GM13977 (cell line): ENCODE data around the gene LHFPL2.

Source experiments
- DNase-seq: peaks from one replicate; pipeline ENCODE4 v3.0.0; 2012; ENCODE audit warnings: low spot score
- in situ Hi-C: fragments of 300-500 bp; cut with MboI; formaldehyde crosslinking; loops from one replicate; pipeline ENCODE4 v1.12.0; 2022; ENCODE audit warnings: low sequenced_read_pairs, low pct_unique_long_range_greater_than_20kb, mixed read lengths, inconsistent platforms; ENCODE audit not compliant: unreplicated experiment
- TF ChIP-seq, protein P1 (sequence below): IDR thresholded peaks from 2 replicates; pipeline ENCODE4 v1.5.1; 2012; ENCODE audit warnings: mild to moderate bottlenecking, control low read depth; ENCODE audit not compliant: insufficient read depth; ENCODE audit errors: extremely low read depth, missing control alignments

LHFPL2 gene

DNA sequence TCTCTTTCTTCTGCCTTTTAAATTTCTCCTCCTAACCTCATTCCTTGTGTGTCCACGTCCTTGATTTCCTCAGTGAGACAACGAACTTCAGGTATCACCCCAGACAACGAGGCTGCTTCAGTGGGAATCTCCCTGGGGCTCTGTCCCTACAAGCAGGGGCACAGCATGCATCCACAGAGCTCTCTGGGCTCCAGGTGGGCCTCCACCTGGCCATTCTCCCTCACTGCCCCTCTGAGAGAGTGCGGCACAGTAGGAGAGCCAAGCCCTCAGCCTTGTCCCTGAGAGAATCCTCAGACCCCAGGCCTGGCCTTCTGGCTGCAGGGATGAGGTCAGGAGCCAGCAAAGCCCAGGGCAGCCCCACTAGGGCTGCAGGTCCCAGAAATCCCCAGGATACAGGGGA is 105.3 kb downstream of the LHFPL2 start:
- in situ Hi-C loops, result no loop called here
- DNase-seq, result no peak
- TF ChIP-seq, protein P1, sequence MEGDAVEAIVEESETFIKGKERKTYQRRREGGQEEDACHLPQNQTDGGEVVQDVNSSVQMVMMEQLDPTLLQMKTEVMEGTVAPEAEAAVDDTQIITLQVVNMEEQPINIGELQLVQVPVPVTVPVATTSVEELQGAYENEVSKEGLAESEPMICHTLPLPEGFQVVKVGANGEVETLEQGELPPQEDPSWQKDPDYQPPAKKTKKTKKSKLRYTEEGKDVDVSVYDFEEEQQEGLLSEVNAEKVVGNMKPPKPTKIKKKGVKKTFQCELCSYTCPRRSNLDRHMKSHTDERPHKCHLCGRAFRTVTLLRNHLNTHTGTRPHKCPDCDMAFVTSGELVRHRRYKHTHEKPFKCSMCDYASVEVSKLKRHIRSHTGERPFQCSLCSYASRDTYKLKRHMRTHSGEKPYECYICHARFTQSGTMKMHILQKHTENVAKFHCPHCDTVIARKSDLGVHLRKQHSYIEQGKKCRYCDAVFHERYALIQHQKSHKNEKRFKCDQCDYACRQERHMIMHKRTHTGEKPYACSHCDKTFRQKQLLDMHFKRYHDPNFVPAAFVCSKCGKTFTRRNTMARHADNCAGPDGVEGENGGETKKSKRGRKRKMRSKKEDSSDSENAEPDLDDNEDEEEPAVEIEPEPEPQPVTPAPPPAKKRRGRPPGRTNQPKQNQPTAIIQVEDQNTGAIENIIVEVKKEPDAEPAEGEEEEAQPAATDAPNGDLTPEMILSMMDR, result no peak

DNA sequence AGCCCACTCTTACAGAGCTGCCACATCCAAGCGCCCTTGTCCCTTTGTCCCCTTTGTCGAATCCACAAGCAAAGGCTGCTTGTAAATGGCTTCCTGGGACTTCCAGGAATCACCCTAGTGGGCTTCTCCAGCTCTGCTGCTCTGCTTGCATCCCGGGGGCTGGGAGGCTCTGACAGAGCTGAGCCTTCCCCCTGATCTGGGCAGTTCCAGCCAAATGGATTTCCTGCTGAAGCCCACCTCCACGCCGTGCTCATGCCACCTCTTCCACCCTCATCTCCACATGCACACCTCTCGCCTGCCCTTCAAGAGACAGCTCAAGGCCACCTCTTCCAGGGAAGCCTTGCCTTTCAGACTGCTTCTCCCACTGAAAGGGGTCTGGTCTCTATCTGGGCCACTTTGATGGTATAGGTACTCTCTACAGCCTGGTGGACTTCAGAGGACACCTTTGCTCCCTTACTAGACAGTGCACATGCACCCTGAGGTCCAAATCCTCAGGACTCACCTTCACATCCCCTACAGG is 106.2 kb downstream of the LHFPL2 start:
- in situ Hi-C loops, result no loop called here
- TF ChIP-seq, protein P1, result no peak
- DNase-seq, result no peak

DNA sequence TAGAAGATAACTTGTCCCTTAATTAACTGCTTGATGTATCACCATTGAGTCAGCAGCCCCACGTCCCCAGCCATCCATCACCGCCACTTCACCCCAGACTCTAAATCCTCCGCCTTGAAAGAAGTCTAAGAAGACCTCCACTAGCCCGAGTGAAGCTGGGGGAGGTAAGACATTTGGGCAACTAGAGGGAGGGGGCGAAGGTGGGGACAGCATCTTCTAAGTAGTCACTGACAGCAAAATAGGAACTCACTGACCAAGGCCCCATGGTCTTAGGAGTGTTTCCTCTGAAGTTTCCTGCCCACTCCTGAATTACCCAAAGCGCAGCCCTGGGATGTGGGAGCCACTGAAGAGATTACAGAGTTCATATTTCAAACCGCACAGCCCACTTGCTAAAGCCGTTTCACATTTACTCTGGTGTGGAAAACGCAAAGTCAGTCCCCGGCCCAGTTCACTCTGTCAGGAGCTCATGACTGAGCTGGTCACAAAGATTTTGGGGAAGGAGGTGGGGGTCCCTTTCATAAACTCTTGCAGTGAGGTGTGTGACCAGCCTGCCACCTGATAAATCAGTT is 107.4 kb downstream of the LHFPL2 start:
- DNase-seq, result no peak
- TF ChIP-seq, protein P1, result no peak
- in situ Hi-C loops, result no loop called here

DNA sequence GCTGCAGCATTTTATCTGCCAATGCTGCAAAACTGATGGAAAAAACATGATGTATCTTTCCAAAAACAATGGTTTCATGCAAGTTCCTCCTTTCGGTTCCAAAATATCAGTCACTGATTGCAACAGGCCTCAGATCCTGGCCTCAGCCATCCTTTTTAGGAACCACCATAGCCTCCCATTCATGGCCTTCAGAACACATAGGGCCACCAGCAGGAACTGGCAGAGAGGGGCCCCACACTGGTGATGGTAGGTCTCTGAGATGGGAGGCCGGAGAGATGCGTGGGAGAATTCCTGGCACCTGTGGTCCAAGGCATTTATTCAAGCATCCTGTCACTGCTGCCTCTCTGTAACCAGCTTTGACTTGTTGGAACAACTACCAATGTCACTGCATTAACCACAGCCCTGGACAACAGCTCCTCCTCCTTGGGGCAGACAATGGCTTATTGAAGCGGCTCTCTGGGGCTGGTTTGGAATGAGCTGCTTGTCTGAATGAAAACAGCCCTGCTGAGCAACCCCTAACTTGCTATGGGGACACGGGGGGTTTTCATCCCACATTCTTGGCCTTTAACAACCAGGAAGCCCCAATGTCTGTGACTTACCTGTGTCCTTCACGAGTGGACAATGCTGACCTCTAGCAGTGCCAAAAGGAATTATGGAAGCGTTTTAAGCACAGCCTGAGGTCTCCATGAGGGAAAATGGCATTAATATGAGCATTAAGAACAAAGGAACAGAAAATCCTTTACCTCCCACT is 108.1 kb downstream of the LHFPL2 start:
- in situ Hi-C loops, result no loop called here
- DNase-seq, result no peak
- TF ChIP-seq, protein P1, result no peak

DNA sequence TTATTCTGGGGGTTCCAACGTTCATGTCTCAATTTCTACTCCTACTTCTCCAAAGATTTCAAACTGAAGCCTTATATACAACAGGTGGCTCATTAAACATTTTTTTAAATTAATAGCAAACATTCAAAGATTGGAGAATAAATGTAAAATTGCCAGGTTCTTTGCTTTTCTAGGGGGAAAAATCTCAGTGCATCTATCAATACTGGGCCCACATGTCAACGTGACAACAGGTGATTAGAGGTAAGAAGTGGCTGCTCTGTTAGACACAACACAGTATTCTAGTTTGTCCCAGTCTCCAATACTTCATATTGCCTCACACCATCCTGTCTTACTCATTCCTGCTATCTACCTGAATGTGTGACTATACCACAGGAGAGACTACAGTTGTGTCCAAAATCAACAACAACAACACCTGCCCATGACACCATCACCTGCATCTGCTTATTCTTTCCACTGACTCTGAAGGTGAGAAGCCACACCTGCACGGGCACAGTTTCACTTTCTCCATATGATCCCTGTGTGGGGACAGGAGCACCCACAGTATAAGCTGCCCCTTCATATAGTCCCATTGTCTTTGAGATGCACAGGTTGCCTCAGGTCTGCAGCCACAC is 110.2 kb downstream of the LHFPL2 start:
- TF ChIP-seq, protein P1, result no peak
- DNase-seq, result no peak
- in situ Hi-C loops, result no loop called here

DNA sequence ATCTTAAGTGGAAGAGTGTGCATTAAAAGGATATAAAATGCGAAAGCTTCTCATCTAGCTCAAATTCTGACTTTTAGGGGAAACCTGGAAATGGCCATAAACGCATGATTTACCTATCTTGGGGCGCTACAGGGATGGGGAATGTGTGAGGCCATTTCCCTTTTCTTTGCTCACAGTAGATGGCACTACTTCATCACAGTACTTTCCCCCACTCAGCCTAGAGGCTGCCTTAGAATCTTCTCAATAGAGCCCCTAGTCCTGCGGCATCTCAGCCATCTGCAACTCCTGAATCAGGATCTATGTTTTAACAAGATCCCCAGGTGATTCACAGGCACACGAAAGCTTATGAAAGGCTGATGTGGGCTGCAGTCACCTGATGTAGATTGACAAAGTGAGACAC is 110.8 kb downstream of the LHFPL2 start:
- TF ChIP-seq, protein P1, result peak; percentile 56
- DNase-seq, result peak; percentile 71
- in situ Hi-C loops, result no loop called here
